ENCODE results near the gene CCDC110. TPM values are rescaled to one million over a fixed set of nuclear protein-coding genes. Genes with fewer than 3 reads are reported as not detected.

The CCDC110 gene
- total and polyA plus RNA-seq, 7 donors = 0.07 to 7.0 (median 0.65) TPM

- Histone ChIP-seq H3K9me3 (no peaks in the 10 kb centered on the region), H3K4me1 (peaks cover 66% of the 10 kb centered on the region), H3K27ac (peak overlapping the region; percentile 80), H3K36me3 (ENCODE audit: insufficient read depth in 1 of 2, low read depth in 1 of 2) (peaks cover 3 to 95% of the 10 kb centered on the region in 2 donors), H3K4me3 (no peak overlapping the region), H3K27me3 (ENCODE audit: insufficient read depth in 3 of 3, low read length in 2 of 3) (no peaks in the 10 kb centered on the region)
- TF ChIP-seq, protein P1, sequence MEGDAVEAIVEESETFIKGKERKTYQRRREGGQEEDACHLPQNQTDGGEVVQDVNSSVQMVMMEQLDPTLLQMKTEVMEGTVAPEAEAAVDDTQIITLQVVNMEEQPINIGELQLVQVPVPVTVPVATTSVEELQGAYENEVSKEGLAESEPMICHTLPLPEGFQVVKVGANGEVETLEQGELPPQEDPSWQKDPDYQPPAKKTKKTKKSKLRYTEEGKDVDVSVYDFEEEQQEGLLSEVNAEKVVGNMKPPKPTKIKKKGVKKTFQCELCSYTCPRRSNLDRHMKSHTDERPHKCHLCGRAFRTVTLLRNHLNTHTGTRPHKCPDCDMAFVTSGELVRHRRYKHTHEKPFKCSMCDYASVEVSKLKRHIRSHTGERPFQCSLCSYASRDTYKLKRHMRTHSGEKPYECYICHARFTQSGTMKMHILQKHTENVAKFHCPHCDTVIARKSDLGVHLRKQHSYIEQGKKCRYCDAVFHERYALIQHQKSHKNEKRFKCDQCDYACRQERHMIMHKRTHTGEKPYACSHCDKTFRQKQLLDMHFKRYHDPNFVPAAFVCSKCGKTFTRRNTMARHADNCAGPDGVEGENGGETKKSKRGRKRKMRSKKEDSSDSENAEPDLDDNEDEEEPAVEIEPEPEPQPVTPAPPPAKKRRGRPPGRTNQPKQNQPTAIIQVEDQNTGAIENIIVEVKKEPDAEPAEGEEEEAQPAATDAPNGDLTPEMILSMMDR (IDR thresholded peaks at IDR 0.05) = no peak
- WGBS, 3 donors = 45 to 63% (median 46%) methylated on average over 5 of the region's 5 CpGs
- intact Hi-C loops (cut with DNase I) = no loop called here
- DNase-seq (no peak), ATAC-seq (no peak)
Measured at GRCh38 chr4:185510806-185511205, 39.3 kb upstream of the CCDC110 start.

GRCh38 chr4:185508181-185508580, 36.6 kb upstream of the CCDC110 start:
- ATAC-seq (no peak), DNase-seq (no peak)
- TF ChIP-seq, protein P1 (IDR thresholded peaks at IDR 0.05) = no peak
- H3K27me3 ChIP-seq (ENCODE audit: insufficient read depth in 3 of 3, low read length in 2 of 3) = no peaks in the 10 kb centered on the region
- WGBS, 3 donors = 28 to 48% (median 29%) methylated on average over 4 of the region's 4 CpGs
- peaks cover 57% of the 10 kb centered on the region for H3K4me1 ChIP-seq
- intact Hi-C loops (cut with DNase I) = no loop called here
- H3K9me3 ChIP-seq = no peaks in the 10 kb centered on the region
- peaks cover 3 to 95% of the 10 kb centered on the region in 2 donors for H3K36me3 ChIP-seq (ENCODE audit: insufficient read depth in 1 of 2, low read depth in 1 of 2)
- H3K27ac ChIP-seq = peak overlapping the region; percentile 80
- no peak overlapping the region for H3K4me3 ChIP-seq

DNA sequence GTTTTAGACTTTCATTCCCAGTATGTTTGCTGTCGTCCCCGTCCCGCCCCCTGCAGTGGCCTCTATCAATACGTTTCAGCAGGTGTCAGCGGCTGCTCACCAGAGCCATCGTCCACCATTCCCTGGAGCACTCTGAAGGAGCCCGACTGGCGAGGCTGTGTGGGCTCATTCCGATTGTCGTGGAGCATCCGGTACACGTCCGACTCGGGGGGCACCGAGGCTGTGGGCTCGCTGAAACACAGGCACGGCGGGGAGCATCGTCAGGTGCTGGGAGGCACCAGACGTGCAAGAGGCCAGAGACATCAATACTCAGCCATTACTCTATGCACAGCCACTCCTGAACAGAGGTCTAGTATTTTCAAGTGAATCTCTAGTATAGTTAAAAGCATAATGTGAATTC, 34.9 kb upstream of the CCDC110 start:
- H3K9me3 ChIP-seq = no peaks in the 10 kb centered on the region
- TF ChIP-seq, protein P1 (IDR thresholded peaks at IDR 0.05) = no peak
- ATAC-seq (peak in 1 of 4 donors; percentile 7), DNase-seq (no peak)
- intact Hi-C loops (cut with DNase I) = no loop called here
- H3K4me3 ChIP-seq = no peak overlapping the region
- H3K4me1 ChIP-seq = peaks cover 44% of the 10 kb centered on the region
- H3K27me3 ChIP-seq (ENCODE audit: insufficient read depth in 3 of 3, low read length in 2 of 3) = no peaks in the 10 kb centered on the region
- H3K36me3 ChIP-seq (ENCODE audit: insufficient read depth in 1 of 2, low read depth in 1 of 2) = peaks cover 3 to 97% of the 10 kb centered on the region in 2 donors
- WGBS, 3 donors = 81 to 89% (median 85%) methylated on average over 20 of the region's 20 CpGs
- H3K27ac ChIP-seq = peak overlapping the region; percentile 87

DNA sequence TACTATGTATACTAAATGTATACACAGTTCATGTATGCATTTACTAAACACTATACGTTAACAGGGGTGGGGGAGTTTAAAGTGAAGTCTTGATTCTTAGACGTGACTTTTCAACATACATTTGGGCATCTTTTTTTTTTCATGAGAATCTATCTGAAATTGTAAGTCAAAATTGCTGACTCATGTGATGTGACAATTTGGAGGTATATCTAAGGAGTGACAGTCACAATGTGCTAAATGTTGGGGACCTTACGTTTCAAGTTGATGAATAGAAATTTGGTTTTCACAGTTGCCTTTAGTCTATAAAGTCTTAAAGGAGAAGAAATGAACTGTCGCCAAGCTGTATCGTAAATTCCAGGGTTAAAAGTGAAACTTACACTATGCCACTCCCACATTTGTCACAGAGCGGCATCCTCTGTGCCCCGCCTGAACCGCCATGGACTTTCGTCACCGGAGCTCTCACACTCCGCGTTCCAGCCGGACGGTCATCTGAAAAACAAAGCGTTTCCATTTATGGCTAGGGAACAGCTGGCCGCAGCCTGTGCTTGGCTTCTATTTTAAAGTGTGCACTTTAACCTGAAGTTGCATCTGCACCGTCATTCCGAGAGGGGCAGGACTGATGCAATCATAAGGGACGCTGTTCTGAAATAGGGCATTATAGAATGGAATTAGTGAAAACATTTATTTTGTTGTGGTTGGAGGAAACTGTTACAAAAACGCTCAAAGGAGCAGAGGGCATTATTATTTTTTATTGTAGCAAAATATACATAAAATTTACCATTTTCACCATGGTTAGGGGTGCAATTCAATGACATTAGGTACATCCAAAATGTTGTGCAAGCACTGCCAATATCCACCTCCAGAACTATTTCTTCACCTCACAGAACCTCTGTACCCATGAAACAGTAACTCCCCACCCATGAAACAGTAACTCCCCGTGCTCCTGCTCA, 32.8 kb upstream of the CCDC110 start:
- Histone ChIP-seq H3K4me3 (peak overlapping the region; percentile 0), H3K4me1 (peaks cover 30% of the 10 kb centered on the region), H3K27me3 (ENCODE audit: insufficient read depth in 3 of 3, low read length in 2 of 3) (no peaks in the 10 kb centered on the region), H3K36me3 (ENCODE audit: insufficient read depth in 1 of 2, low read depth in 1 of 2) (peaks cover 3 to 85% of the 10 kb centered on the region in 2 donors), H3K27ac (peak overlapping the region; percentile 87), H3K9me3 (no peaks in the 10 kb centered on the region)
- intact Hi-C loops (cut with DNase I) = no loop called here
- DNase-seq (peak; percentile 77 to 92), ATAC-seq (peak; percentile 60 to 71 (median 68))
- 23 to 30% (median 26%) methylated on average over 21 of the region's 21 CpGs for WGBS, 3 donors
- TF ChIP-seq, protein P1 (IDR thresholded peaks at IDR 0.05) = no peak

Measured in psoas muscle (tissue), 8 donors.